GM12874 (cell line): ENCODE data around the gene UBTD2.

ENCODE experiments used
- CTCF ChIP-seq: IDR thresholded peaks from 2 replicates; pipeline ENCODE4 v1.5.1; 2011; ENCODE audit warnings: low read depth, mild to moderate bottlenecking, control low read depth, low read length, moderate library complexity; ENCODE audit not compliant: insufficient read depth

UBTD2 gene

DNA sequence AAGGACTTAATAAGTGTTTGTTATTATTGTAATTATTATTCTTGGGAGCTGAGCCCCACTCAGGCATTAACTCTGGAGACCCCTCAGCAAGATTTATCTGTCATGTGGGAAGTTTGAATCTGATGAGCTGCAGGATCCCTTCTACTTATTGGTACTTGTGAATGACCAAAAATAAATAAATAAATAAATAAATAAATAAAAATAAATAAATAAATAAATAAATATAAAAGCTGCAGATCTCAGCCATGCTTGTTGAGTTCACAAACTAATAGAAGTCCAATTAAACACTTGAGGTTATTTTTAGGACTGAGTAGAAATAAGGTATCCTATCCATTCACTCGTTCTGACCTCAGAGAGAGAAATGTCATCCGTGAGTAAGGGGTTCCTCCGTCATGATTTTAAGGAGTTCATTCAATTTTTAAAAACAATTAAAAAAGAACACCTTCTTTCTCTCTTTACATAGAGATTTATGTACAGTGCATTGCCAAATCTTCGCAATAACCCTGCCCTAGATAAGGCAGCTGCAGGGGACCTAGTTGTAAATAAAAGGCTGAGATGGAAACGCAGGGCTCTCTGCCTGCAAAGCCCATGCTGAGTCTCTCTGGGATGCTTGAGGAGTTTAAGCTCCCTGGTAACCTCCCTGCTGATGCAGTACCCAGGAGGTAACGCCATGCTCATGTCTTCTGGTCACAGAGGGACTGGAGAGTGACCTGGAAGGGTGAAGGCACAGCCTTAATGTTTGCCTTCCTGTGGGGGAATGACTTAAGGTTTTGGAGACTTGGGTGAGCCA is 88.4 kb downstream of the UBTD2 start:
- no peak for TF ChIP-seq CTCF

DNA sequence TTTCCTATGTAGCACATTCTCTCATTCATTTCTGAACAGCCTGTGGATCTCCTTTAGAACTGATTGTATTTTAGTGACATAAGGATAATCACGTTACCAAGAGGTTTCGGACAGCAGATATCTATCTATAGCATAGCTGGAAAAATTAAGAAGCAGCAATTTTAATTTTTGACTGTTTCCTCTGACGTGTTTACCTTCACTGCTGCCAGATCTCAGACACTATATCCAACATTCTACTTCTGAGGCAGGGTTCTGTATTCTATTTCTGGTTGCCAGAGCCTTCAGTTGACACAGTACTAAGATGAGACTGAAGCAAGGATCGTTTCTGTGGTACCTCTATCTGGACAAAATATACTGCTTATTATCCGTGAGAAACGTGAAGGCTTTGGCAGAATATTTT is 89.7 kb downstream of the UBTD2 start, which contains the start of gene EFCAB9:
Gene EFCAB9, plus strand, starts transcription at position 301 of the 400 bp plus-strand sequence. Its CDS starts 1 bp downstream, at position 302.
- no peak for TF ChIP-seq CTCF

DNA sequence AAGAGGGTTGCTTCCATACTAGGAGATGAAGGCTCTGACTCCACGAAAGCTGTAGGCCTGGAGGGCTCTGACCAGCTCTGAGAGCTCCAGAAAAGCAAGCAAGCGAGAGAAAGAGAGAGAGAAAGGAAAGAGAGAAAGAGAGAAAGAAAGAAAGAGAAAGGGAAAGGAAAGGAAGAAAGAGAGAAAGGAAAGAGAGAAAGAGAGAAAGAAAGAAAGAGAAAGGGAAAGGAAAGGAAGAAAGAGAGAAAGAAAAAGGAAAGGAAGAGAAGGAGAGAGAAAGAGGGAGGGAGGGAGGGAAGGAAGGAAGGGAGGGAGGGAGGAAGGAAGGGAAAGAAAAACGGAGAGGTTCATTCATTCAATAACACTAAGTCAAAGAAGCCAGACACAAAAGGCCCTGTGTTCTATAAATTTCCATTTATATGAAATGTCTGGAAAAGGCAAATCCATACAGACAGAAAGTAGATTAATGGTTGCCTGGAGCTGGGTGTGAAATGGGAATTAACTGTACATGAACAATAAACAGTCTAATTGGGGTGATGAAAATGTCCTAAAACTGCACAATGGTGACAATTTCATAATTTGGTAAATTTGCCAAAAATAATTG is 93.8 kb downstream of the UBTD2 start:
- TF ChIP-seq CTCF, result no peak

DNA sequence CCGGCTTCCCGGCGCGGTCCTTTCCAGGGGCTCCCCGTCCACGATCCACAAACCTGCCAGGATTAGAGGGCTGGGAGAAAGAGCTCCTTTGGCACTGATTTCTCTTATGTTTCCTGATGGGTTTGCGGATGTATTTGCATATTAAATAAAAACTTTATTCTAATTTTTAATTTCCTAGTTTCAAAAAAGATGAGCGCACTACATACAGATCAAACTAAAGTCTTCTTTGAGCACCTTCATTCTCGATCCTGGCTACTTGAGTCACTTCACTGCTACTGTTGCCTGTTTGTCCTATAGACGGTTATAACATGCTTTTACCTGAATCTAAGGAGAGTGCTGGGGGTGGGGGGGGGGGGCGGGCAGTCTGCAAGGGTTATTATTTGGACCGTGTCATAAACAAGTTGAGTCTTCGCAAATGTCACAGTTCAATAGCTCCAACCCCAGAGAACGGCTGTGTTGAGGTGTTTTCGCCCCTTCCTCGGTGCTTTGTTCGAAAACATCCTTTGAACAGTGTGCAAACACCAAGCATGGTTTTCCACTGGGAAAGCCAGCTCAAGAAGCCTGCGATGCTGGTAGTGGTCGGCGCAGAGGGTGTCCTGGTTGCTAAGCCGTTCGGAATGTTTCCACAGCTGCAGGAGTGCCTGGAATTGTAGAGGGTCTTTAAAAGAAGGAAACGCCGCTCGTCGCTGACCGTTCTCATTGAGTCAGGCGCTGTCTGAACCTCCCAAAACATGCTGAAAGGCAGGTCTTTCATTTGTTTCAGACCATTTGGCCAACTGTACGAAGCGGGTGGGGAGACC is 94.5 kb downstream of the UBTD2 start:
- TF ChIP-seq CTCF, result no peak

DNA sequence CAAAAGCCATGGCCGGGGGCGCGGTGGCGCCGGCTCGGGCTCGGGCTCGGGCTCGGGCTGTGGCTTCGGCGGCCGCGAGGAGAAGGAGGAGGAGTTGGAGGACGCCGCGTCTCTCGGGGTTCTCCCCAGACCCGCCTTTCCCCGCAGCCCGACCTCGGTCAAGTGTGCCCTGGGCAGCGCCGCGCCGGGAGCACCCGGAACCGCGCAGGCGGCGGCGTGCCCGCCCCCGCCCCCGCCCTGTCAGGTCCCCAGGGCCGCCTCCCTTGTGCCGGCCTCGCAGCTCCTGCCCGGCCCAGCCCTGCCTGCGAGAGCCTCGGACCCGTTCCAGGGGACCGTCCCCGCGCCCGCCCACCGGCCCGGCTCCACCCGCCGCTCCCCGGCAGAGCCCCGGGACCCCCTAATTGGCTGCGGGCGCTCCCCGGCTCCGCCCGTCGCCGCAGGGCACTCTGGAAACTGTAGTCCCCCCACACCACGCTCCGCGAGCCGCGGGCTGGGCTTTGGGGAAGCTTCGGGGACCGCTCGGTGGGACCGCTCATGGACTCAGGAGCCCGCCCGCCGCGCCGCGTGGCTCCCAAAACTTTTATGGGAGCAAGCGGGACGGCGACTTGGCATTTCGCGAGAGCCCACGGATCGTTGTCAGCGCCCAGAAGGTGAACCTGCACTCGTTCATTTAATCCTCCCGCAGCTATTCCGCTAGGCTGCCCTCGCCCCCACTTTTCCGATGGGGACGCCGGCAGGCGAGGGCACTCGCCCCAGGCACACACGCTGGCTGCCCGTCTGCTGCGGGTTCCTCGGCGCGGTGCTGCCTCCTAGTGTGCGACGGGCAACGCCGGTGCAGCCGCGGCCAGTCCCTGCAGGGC is 95.3 kb downstream of the UBTD2 start, which contains the start of gene STK10:
Gene STK10, minus strand, starts transcription at position 192 of the 860 bp plus-strand sequence. Its CDS starts 182 bp downstream, at position 10.
- peak; percentile 96 for TF ChIP-seq CTCF

GRCh38 chr5:172187118-172188032 is 96.2 kb downstream of the UBTD2 start:
- no peak for TF ChIP-seq CTCF
